Thyroid gland (tissue), 4 donors: ENCODE data around the gene IL1R1.

Source experiments
- POLR2A ChIP-seq, 2 donors: fragments of 450-650 bp; IDR thresholded peaks; one replicate each; pipeline ENCODE4 v1.6.1; 2017; ENCODE audit warnings: antibody characterized with exemption in 2 of 2, mild to moderate bottlenecking in 2 of 2, moderate library complexity in 1 of 2
- TF ChIP-seq, protein P1 (sequence below), 6 experiments: fragments of 200-600 bp in 3 of 6; fragments of 450-650 bp in 3 of 6; sonication (generic) in 3 of 6; IDR thresholded peaks; one replicate each; pipeline ENCODE4 v1.5.1; 2016 to 2019; ENCODE audit warnings: antibody characterized with exemption in 6 of 6, mild to moderate bottlenecking in 2 of 6, inconsistent platforms in 1 of 6, moderate library complexity in 1 of 6

DNA sequence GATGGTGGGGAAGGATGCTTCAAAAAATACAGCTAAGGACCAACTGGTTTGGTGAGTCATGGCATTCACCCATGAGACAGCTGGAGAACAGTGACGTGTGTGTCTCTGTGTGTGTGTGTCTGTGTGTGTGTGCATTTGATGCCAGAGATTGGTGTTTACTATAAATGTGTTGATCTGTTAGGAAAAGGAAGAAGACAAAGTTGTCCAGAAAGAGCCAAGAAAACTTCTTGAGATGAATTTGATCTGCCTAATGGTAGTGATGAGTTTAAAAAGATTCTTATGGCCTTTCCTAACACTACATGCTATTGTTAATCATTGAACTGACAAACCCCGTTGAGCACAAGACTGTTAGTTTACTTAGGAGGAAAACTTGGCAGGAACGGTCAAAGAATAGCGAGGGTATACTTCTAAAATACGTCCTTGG, 36.4 kb upstream of the IL1R1 start:
- TF ChIP-seq, protein P1, sequence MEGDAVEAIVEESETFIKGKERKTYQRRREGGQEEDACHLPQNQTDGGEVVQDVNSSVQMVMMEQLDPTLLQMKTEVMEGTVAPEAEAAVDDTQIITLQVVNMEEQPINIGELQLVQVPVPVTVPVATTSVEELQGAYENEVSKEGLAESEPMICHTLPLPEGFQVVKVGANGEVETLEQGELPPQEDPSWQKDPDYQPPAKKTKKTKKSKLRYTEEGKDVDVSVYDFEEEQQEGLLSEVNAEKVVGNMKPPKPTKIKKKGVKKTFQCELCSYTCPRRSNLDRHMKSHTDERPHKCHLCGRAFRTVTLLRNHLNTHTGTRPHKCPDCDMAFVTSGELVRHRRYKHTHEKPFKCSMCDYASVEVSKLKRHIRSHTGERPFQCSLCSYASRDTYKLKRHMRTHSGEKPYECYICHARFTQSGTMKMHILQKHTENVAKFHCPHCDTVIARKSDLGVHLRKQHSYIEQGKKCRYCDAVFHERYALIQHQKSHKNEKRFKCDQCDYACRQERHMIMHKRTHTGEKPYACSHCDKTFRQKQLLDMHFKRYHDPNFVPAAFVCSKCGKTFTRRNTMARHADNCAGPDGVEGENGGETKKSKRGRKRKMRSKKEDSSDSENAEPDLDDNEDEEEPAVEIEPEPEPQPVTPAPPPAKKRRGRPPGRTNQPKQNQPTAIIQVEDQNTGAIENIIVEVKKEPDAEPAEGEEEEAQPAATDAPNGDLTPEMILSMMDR (IDR thresholded peaks at IDR 0.05) = no peak
- TF ChIP-seq POLR2A (IDR thresholded peaks at IDR 0.05) = no peak
